Neutrophil (primary cell): ENCODE measurements around the gene GID4.
A peak's percentile ranks its signal among the peaks of the same experiment; 100 is the strongest.

Source experiments
- H3K27ac ChIP-seq: fragments of 200-600 bp; sonication (generic); 2 replicates; pipeline ENCODE4 v1.5.1; 2016; ENCODE audit warnings: mild to moderate bottlenecking, moderate library complexity
- H3K27me3 ChIP-seq: fragments of 200-600 bp; sonication (generic); 2 replicates; pipeline ENCODE4 v1.6.0; 2016; ENCODE audit warnings: mild to moderate bottlenecking
- H3K36me3 ChIP-seq: fragments of 200-600 bp; sonication (generic); 2 replicates; pipeline ENCODE4 v1.5.1; 2017
- H3K4me1 ChIP-seq, 2 experiments: fragments of 200-600 bp in 1 of 2; sonication (generic) in 1 of 2; 1 replicate in 1 of 2; 2 replicates in 1 of 2; pipeline versions ENCODE4 v1.5.1 to v1.6.1; 2013 to 2016; ENCODE audit warnings: low read depth in 1 of 2, low read length in 1 of 2, mild to moderate bottlenecking in 1 of 2, moderate library complexity in 1 of 2; ENCODE audit not compliant: control insufficient read depth in 1 of 2, insufficient read depth in 1 of 2
- H3K4me3 ChIP-seq, 2 experiments: fragments of 200-600 bp in 1 of 2; sonication (generic) in 1 of 2; 1 replicate in 1 of 2; 2 replicates in 1 of 2; pipeline ENCODE4 v1.5.1; 2013 to 2016; ENCODE audit warnings: low read depth in 1 of 2, low read length in 1 of 2, mild to moderate bottlenecking in 1 of 2, moderate library complexity in 1 of 2
- H3K9me3 ChIP-seq: fragments of 200-600 bp; sonication (generic); 2 replicates; pipeline ENCODE4 v1.5.1; 2016
- CTCF ChIP-seq: fragments of 200-600 bp; sonication (generic); IDR thresholded peaks from 2 replicates; pipeline ENCODE4 v1.5.1; 2016; ENCODE audit warnings: antibody characterized with exemption

Gene GID4

GRCh38 chr17:18025241-18025944, 13.8 kb upstream of the GID4 start:
- no peak overlapping the region for H3K4me3 ChIP-seq
- peaks cover 8 to 15% of the 10 kb centered on the region in 2 experiments for H3K4me1 ChIP-seq
- H3K36me3 ChIP-seq, result peaks cover 49% of the 10 kb centered on the region
- no peak for TF ChIP-seq CTCF
- H3K9me3 ChIP-seq, result no peaks in the 10 kb centered on the region
- peak overlapping the region; percentile 33 for H3K27ac ChIP-seq
- H3K27me3 ChIP-seq, result no peaks in the 10 kb centered on the region

- TF ChIP-seq CTCF, result no peak
- Histone ChIP-seq H3K4me1 (peaks cover 8 to 15% of the 10 kb centered on the region in 2 experiments), H3K36me3 (peaks cover 41% of the 10 kb centered on the region), H3K4me3 (no peak overlapping the region), H3K27me3 (no peaks in the 10 kb centered on the region), H3K9me3 (no peaks in the 10 kb centered on the region), H3K27ac (peak overlapping the region; percentile 33)
Measured at GRCh38 chr17:18025945-18026776, 13.0 kb upstream of the GID4 start.

GRCh38 chr17:18027280-18027679, 11.9 kb upstream of the GID4 start:
- H3K36me3 ChIP-seq, result peaks cover 30% of the 10 kb centered on the region
- no peak overlapping the region for H3K4me3 ChIP-seq
- no peaks in the 10 kb centered on the region for H3K9me3 ChIP-seq
- H3K4me1 ChIP-seq, result peaks cover 8 to 15% of the 10 kb centered on the region in 2 experiments
- no peak for TF ChIP-seq CTCF
- no peak overlapping the region for H3K27ac ChIP-seq
- no peaks in the 10 kb centered on the region for H3K27me3 ChIP-seq

- no peaks in the 10 kb centered on the region for H3K9me3 ChIP-seq
- peaks cover 29% of the 10 kb centered on the region for H3K36me3 ChIP-seq
- no peak overlapping the region for H3K27ac ChIP-seq
- no peaks in the 10 kb centered on the region for H3K27me3 ChIP-seq
- no peak for TF ChIP-seq CTCF
- no peak overlapping the region for H3K4me3 ChIP-seq
- peaks cover 12 to 15% of the 10 kb centered on the region in 2 experiments for H3K4me1 ChIP-seq
Measured at GRCh38 chr17:18028114-18028951, 10.9 kb upstream of the GID4 start.

GRCh38 chr17:18028952-18029540, 10.2 kb upstream of the GID4 start:
- peaks cover 24% of the 10 kb centered on the region for H3K36me3 ChIP-seq
- H3K4me3 ChIP-seq, result no peak overlapping the region
- no peak overlapping the region for H3K27ac ChIP-seq

More at GRCh38 chr17:18028952-18029540, 10.2 kb upstream of the GID4 start:
- peaks cover 13 to 15% of the 10 kb centered on the region in 2 experiments for H3K4me1 ChIP-seq
- H3K27me3 ChIP-seq, result no peaks in the 10 kb centered on the region
- H3K9me3 ChIP-seq, result no peaks in the 10 kb centered on the region
- no peak for TF ChIP-seq CTCF
